ENCODE measurements around the gene NTRK3. TPM values are rescaled to one million over a fixed set of nuclear protein-coding genes. Genes with fewer than 3 reads are reported as not detected.

Gene NTRK3
- total RNA-seq, 4 donors from 2014 or later: 0.94 to 3.2 (median 1.8) TPM

GRCh38 chr15:87860743-87861142 is 395.8 kb downstream of the NTRK3 start:
- H3K27ac ChIP-seq: no peak overlapping the region
- 74 to 76% methylated on average over 3 of the region's 3 CpGs for WGBS, 2 donors
- no peaks in the 10 kb centered on the region for H3K36me3 ChIP-seq
- no peaks in the 10 kb centered on the region for H3K4me1 ChIP-seq
- DNase-seq: no peak
- H3K27me3 ChIP-seq: no peaks in the 10 kb centered on the region
- intact Hi-C loops (cut with DNase I): no loop called here
- H3K9me3 ChIP-seq: no peaks in the 10 kb centered on the region
- TF ChIP-seq POLR2A (IDR thresholded peaks at IDR 0.05): no peak
- TF ChIP-seq, protein P1, sequence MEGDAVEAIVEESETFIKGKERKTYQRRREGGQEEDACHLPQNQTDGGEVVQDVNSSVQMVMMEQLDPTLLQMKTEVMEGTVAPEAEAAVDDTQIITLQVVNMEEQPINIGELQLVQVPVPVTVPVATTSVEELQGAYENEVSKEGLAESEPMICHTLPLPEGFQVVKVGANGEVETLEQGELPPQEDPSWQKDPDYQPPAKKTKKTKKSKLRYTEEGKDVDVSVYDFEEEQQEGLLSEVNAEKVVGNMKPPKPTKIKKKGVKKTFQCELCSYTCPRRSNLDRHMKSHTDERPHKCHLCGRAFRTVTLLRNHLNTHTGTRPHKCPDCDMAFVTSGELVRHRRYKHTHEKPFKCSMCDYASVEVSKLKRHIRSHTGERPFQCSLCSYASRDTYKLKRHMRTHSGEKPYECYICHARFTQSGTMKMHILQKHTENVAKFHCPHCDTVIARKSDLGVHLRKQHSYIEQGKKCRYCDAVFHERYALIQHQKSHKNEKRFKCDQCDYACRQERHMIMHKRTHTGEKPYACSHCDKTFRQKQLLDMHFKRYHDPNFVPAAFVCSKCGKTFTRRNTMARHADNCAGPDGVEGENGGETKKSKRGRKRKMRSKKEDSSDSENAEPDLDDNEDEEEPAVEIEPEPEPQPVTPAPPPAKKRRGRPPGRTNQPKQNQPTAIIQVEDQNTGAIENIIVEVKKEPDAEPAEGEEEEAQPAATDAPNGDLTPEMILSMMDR (IDR thresholded peaks at IDR 0.05): no peak
- H3K4me3 ChIP-seq (replicated peaks in 1 of 3): no peak overlapping the region

- Histone ChIP-seq H3K4me1 (no peaks in the 10 kb centered on the region), H3K9me3 (no peaks in the 10 kb centered on the region), H3K36me3 (no peaks in the 10 kb centered on the region), H3K27ac (no peak overlapping the region), H3K27me3 (no peaks in the 10 kb centered on the region), H3K4me3 (replicated peaks in 1 of 3) (no peak overlapping the region)
- intact Hi-C loops (cut with DNase I): no loop called here
- DNase-seq: no peak
- TF ChIP-seq, protein P1 (IDR thresholded peaks at IDR 0.05): no peak
- no peak for TF ChIP-seq POLR2A (IDR thresholded peaks at IDR 0.05)
- WGBS, 2 donors: 71 to 76% methylated on average over 2 of the region's 2 CpGs
Measured at GRCh38 chr15:87858651-87859050, 397.9 kb downstream of the NTRK3 start.

DNA sequence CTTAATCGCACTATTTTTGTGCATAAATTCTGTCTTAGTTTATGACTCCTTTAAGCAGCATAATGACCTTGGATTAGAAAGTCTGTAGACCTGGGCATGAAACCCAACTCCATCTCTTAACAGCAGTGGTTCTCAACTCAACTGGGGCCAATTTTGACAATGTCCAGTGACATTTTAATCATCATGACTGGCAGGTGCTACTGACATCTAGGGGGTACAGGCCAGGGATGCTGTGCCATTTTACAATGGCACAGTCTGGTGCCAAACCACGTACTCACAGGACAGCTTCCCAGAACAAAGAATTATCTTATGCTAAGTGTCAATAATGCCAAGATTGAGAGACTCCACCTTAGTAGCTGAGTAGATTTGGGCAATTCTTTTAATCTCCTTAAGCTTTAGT is 405.0 kb downstream of the NTRK3 start:
- WGBS, 2 donors: 92 to 99% methylated on average over 2 of the region's 2 CpGs
- intact Hi-C loops (cut with DNase I): no loop called here

DNA sequence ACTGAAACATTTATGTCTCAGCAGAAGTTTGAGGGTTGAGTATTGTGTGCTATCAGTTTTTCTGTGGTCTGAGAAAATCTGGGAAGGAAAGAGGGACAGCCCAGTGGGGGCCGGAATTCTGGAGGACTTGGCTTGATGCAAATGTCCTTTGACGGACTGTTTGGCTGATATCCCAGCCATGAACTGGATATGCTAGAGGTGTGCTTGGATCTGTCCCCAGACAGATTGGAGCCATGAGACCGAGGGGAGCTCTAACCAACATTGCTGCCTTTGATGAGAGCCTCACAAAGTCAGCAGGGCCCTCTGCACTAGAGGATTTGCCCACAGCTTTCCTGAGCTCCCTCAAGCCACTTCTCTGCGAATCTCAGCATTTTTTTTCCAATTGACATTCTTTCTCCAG is 405.6 kb downstream of the NTRK3 start:
- no peaks in the 10 kb centered on the region for H3K36me3 ChIP-seq
- no peak for DNase-seq
- H3K27me3 ChIP-seq: no peaks in the 10 kb centered on the region
- no peaks in the 10 kb centered on the region for H3K9me3 ChIP-seq
- TF ChIP-seq, protein P1 (IDR thresholded peaks at IDR 0.05): no peak
- no peak for TF ChIP-seq POLR2A (IDR thresholded peaks at IDR 0.05)
- no peaks in the 10 kb centered on the region for H3K4me1 ChIP-seq
- H3K27ac ChIP-seq: no peak overlapping the region
- intact Hi-C loops (cut with DNase I): no loop called here
- H3K4me3 ChIP-seq (replicated peaks in 1 of 3): no peak overlapping the region
- 35 to 38% methylated on average over 4 of the region's 4 CpGs for WGBS, 2 donors

More for the DNA sequence above, 405.0 kb downstream of the NTRK3 start:
- Histone ChIP-seq H3K27me3 (no peaks in the 10 kb centered on the region), H3K27ac (no peak overlapping the region), H3K4me1 (no peaks in the 10 kb centered on the region), H3K36me3 (no peaks in the 10 kb centered on the region), H3K4me3 (replicated peaks in 1 of 3) (no peak overlapping the region), H3K9me3 (no peaks in the 10 kb centered on the region)
- TF ChIP-seq, protein P1 (IDR thresholded peaks at IDR 0.05): no peak
- no peak for TF ChIP-seq POLR2A (IDR thresholded peaks at IDR 0.05)
- no peak for DNase-seq

GRCh38 chr15:87849181-87849580 is 407.4 kb downstream of the NTRK3 start:
- Histone ChIP-seq H3K9me3 (no peaks in the 10 kb centered on the region), H3K36me3 (no peaks in the 10 kb centered on the region), H3K4me1 (no peaks in the 10 kb centered on the region), H3K27me3 (no peaks in the 10 kb centered on the region), H3K27ac (no peak overlapping the region), H3K4me3 (replicated peaks in 1 of 3) (no peak overlapping the region)
- no peak for DNase-seq
- 79% methylated on average over 2 of the region's 2 CpGs for whole genome bisulfite sequencing, 2 donors
- intact Hi-C loops (cut with DNase I): no loop called here
- no peak for TF ChIP-seq POLR2A (IDR thresholded peaks at IDR 0.05)
- TF ChIP-seq, protein P1 (IDR thresholded peaks at IDR 0.05): no peak

Data from thyroid gland (tissue), 4 donors.